Skin of body (tissue), 2 donors: ENCODE measurements around the gene COMP. TPM values are rescaled to one million over a fixed set of nuclear protein-coding genes. Genes with fewer than 3 reads are reported as not detected.
"Not testable (repeated sequence)": the region's sequence is repeated elsewhere in the genome, so short reads cannot be mapped to it uniquely, and the experiment has no call there.

Experiments
- DNase-seq: peaks from one replicate; lab custom pipeline; 2025; lab: John Stamatoyannopoulos, UW
- total RNA-seq: library from RNA; depleted of rRNA; stranded (reverse); fragments of >200 nt; gene quantifications from one replicate; pipeline ENCODE4 v1.2.3, GENCODE V29; 2014

The COMP gene
- total RNA-seq: 10.9 TPM

DNA sequence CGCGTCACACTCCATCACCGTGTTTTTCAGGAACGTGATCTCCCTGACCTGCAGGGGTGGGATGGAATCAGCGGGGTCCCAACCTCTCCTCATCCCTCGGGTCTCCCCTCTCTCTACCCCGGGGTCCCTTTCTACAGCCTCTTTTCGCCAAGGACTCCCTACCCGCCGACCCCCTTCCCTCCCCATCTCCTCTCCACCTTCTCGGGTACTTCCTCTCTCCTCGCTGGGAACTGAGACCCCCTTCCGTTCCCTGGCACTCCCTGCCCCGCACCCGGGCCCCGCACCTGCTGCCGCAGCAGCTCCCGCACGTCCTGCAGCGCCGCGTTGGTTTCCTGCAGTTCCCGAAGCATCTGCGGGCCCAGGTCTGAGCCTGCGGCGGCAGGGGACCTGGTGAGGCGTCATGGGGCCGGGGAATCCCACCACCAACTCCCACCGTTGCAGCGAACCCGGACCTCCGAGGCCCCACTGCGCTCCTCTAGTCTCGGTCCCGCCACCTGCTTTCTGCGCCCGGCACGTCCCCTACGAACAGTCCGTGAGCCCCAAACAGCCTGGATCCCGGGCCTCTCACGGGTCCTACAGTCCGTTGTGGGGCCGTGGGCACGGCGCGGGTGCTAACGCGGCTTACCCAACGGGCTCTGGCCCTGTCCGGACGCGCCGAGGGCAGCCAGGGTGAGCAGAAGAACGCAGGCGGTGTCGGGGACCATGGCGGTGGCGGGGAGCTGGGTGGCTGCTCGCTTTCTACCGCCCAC, at the start of gene COMP:
COMP (minus strand) TSS at position 740 of the 749 bp plus-strand sequence; CDS start at position 704, 36 bp downstream.
- no peak for DNase-seq

DNA sequence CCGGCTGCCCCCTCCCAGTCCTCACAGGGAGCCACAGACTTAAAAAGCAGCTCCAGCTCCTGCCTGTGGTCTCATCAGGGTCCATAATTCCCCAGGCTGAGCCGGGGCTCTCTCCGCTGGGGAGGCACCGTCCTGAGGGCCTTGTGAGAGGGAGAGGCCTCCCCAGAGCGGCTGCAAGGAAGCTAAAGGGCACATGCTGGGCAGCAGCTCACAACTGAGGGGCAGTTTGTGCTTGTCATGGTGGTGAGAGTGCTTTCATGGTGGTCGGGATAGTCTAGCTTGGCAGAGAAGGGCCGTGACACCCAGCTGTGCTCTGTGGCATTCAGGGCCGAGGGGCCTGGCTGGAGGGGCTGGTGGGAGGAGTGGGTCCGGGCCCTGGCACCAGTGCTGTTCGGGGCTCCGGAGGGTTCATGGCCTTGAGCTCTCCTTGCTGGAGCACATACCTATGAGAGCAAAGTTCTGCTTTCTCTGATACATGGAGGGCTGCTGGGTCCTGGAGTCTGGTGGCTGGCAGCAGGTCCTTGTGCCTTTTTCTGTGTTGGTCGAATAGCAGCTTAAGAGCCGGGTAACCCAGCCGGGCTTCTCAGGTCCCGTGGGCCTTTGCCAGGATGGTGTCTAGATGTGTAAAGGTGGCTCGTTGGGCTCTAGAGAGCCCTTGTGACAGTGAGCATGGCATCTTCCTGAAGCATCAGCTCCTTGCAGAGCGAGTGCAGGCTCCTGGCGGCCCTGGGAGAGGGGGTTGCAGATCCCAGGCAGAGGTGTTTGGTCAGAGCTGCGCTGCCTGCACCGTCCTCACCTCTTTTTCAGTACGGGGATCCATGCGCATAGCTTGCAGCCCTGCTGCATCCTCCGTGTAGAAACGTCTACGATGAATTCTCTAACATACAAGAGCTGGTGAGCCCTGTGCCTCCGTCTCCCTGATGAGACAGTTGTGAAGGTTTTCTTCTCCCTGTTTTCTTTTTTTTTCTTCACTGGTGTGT, 49.5 kb upstream of the COMP start:
- DNase-seq: no peak

DNA sequence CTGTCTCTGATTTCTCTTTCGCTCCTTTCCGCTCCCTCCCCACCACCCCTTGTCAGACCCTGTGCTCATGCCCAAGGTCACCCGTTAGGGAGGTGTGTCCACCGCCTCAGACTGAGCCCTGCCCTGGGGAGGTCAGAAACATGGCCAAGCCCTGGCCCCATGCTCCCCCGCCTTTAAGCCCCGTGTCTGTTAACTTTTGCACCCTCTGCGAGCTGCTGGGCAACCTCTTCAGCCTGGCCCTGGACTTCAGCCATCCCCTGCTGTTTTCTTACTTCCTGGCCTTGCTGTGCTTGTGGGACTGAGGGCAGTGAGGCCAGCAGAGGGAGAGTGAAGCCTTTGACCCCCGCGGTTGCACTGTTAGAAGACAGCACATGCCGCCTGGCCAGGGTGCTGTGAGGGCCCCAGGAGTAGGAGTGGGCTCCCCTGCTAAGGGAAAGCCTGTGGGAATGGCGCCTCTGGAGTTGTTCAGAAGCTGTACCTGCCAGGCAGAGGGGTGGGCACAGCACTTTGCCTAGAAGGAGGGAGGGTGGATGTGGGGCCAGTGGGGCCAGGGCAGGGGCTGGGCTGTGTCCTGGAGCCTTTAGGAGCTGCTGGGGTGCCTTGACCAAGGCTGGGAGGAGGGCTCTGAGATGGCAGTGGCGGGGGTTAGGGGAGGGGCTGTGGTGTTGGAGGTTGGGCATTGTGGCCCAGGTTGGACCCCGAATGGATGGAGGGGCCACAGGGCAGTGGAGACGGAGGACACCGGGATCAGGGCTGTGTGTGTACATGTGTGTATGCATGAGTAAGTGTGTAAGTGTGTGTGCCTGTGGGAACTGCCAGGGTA, 48.6 kb upstream of the COMP start:
- no peak for DNase-seq

DNA sequence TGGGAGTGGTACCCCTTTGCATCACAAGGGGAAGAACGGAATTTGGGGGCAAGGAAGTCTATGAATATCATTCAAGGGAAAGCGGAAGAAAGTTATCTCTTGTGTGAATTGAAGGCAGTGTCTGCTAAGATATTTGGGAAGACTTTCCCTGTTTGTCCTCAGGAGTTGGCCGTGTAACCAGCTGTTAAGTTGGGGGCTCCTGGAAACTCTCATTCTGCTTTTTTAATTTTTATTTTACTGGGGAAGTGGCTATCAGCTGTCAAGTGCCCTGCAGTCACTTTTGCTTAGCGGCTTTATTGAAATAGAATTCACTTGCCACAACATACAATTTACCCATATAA, 43.5 kb upstream of the COMP start:
- no peak for DNase-seq

DNA sequence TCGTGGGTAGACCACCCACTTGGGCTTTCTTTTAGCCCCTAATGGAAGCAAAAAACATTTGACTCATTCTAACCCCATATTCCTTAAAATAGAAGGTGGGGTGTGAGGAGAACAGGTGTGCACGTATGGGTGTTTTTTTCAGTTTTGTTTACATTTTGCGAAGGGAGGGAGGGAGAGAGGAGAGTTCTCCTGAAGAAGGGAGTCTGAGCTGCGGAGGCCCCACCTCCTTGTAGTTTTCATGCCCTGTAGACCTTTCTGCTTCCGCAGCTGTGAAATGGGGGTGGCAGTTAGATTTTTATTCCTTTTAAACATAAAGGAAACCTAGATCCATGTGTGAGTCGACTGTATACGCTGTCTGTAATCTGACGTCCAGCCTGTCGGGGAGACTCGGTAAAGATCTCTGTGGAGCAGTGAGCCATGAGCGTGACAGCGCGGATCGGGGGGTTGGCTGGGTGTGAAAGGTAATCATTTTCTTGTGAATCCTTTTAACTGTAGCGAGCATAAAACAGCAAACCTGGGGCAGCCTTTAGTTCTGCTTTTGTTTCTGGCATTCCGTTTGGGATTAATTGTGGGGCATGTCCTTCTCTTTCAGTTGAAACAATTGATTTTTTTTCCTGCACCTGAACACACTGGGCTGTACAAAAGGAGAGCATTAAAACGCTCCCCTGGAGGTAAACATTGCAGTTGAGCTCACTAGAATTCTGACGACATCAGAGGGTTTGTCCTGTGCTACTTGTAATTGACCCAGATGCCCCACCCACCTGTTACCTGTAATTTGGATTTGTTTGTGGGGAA, 42.9 kb upstream of the COMP start:
- no peak for DNase-seq

DNA sequence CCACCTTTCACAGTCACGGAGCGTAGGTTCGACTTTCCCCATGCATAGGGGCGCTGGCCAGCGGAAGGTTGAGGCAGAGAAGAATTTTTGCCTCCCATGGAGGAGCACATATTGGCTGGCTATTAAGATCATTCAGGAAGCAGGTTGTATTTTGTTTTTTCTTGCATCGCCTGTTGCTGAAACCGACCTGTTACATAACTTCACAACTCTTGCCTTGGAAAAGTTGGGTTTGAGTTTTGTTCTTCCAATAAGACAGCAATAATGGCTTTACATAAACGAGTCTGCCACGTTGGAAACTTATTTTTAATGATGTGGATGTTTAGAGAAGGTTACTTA, 42.0 kb upstream of the COMP start:
- no peak for DNase-seq

DNA sequence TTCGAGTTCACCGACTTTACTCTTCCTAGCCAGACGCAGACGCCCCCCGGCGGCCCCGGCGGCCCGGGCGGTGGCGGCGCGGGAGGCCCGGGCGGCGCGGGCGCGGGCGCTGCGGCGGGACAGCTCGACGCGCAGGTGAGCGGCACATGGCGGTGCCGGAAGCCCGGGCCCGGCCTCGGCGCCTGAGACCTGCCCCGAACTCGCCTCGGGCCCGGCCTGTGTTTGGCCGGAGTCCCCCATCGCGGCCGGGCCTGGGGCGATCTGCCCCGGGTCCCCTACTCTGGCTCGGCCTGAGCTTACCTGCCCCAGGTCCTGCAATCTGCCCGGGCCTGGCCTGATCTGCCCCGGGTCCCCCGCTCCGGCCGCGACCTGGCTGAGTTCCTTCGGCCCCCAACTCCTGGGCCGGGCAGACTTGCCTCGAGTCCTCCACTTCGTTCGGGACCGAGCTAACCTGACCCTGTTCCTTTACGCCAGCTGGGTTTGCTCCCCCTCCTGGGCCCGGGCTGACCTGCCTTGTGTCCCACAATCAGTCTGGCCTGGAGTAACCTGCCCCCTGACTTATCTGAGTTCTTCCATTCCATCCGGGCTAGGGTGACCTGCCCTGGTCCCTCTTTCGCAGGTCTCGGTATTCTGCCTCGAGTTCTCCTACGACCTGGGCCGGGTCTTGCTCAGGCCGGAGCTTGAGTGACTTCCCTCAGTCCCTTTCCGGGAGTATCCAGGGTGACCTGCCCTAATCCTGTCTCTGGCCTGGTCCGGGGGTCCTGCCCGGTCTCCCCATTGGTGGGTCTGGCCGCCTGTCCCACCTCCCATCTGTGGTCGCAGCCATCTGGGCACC, 41.4 kb upstream of the COMP start:
- no peak for DNase-seq

DNA sequence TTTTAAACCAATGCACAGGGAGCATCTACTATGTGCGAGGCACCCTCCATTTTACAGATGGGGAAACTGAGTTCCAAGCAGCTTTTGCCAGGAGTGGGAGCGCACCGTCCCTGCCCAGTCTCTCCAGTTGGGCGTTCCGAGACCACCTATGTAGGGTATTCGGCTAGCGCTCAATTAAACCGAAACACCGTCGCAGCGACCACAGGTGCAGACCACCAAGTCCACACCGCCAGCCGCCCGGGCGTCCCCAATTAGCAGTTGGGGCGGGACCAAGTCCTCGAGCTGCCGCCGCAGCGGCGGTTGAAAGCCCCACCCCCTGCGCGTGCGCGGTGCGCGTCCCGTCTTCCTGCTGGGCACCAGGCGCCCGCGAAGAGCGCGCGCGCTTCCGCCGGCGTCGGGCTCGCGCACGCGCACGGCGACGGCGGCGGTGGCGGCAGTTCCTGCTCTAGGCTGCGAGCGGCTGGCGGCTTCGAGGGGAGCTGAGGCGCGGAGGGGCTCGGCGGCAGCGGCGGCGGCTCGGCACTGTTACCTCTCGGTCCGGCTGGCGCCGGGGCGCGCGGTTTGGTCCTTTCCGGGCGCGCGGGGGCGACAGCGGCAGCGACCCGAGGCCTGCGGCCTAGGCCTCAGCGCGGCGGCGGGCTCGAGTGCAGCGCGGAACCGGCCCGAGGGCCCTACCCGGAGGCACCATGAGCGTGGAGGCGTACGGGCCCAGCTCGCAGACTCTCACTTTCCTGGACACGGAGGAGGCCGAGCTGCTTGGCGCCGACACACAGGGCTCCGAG, 40.6 kb upstream of the COMP start, which contains the start of gene UPF1:
UPF1 (plus strand) TSS at position 436 of the 782 bp plus-strand sequence; CDS start at position 687, 251 bp downstream.
- peak; percentile 83 for DNase-seq

DNA sequence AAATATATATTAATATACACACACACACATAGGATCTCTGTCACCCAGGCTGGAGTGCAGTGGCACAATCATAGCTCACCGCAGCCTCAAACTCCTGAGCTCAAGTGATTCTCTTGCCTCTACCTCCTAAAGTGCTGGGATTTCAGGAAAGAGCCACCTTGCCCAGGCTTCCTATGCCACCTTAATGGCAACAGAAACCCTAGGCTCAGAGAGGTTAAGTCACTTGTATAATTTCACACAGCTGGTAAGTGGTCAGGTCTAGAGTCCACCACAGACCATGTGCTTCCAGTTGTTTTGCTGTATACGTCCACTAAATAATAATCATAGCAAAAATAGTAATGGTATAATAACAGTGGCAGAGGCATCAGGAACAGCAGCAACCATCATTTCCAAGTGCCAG, 39.4 kb upstream of the COMP start:
- DNase-seq: no peak

DNA sequence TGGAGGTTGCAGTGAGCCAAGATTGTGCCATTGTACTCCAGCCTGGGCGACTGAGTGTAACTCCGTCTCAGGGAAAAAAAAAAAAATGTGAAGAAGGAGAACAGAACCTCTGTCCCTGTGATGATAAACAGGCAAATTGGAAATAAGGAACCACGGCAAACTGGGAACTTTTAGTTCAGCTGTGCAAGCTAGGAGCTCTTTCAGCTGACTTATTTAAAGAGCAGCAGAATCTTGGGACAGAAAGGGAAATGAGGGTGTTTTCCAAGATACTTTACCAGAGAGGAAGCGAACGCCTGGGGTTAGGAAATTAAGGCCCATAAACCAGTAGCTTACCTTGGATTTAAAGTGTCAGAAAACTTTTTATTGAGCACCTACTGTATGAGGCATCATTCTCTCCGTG, 37.7 kb upstream of the COMP start:
- no peak for DNase-seq

DNA sequence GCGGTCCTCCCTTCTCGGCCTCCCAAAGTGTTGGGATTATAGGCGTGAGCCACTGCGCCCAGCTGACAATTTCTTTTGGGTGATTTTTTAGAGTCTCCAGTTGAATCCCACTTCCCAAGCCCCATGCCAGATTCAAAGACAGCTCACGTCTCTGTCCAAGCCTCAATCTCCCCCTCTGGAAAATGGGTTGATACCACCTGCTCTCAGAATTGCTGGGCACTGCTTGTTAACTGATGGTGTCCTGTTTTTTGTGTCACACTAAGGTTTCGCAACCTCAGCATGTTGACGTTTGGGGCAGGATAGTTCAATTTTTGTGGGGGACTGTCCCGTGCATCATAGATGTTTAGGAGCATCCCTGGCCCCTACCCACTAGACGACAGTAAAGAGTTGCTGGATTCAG, 26.5 kb upstream of the COMP start:
- DNase-seq: no peak

DNA sequence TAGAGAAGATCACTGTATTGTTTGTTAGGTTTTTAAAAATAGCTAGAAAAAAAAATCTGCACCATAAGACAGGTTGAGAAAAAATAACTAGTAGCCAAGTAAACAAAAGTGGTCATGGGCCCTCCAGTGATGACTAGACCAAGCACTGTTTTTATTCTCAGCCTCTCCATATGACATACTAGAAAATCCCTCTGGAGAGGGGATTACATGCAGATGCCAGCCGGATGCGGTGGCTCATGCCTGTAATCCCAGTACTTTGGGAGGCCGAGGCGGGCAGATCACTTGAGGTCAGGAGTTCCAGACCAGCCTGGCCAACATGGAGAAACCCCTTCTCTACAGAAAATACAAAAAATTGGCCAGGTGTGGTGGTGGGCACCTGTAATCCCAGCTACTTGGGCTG, 25.5 kb upstream of the COMP start:
- not testable (repeated sequence) for DNase-seq

DNA sequence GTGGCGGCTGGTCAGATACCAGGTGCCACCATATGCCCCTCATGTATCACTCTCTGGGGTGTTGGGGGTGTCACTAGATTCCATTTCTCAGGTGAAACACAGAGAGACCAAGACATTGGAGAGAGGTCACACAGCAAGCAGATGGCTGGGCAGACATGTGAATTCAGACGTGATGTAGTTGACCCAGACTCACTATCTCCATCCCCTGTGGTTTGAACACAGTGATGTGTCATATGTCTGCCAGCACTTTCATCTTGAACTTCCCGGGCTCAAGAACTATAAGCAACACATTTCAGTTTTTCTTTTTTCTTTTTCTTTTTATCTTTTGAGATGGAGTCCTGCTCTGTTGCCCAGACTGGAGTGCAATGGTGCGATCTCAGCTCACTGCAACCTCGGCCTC, 24.6 kb upstream of the COMP start:
- no peak for DNase-seq

DNA sequence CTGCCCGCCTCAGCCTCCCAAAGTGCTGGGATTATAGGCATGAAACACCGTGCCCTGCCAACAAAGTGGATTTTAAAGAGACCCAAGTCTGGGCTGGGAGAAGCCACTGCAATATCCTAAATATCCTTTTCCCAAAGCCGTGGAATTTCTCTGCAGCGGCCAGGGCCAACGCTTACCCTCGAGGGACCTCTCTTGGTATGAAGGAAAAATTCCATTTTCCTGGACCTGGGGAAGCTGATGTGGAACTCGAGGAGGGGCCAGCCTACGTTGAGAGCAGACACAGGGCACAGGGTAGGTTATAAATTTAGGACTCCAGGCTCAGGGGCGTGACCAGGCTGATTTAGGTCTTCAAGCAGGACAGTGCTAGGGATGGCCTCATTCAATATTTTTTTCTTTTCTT, 23.0 kb upstream of the COMP start:
- DNase-seq: peak; percentile 8

DNA sequence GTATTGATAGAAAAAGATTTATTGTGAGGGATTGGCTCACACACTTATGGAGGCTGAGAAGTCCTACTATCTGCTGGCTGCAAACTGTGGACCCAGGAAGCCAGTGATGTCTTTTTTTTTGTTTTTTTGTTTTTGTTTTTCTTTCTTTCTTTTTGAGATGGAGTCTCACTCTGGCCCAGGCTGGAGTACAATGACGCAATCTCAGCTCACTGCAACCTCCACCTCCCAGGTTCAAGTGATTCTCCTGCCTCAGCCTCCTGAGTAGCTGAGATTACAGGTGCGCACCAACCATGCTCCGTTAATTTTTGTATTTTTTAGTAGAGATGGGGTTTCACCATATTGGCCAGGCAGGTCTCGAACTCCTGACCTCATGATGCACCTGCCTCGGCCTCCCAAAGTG, 20.5 kb upstream of the COMP start:
- DNase-seq: not testable (repeated sequence)

DNA sequence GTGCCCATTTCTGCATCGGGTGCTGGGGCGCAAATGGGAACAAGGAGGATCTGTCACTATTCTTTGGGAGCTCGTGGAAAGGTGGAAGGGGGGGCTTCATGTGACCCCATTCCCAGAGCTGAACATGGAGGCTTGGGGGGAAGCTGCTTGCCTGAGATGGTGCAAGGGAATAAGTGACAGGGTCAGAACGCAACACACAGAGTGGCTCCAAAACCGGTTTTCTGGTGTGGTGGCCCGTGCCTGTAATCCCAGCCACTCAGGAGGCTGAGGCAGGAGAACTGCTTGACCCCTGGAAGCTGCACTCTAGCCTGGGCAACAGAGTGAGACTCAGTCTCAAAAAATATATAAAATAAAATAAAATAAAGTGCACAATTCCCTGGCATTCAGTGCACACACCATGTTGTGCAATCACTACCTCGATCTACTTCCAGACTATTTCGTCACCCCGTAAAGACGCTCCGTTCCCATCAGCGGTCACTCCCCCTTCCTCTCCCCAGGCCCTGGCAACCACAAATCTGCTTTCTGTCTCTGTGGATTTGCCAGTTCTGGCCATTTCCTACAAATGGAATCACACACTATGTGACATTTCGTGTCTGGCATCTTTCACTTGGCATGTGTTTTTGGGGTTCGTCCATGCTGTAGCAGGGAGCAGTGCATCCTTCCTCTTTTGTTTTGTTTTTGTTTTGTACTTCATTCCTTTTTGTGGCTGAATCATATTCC, 18.2 kb upstream of the COMP start:
- peak; percentile 44 for DNase-seq

DNA sequence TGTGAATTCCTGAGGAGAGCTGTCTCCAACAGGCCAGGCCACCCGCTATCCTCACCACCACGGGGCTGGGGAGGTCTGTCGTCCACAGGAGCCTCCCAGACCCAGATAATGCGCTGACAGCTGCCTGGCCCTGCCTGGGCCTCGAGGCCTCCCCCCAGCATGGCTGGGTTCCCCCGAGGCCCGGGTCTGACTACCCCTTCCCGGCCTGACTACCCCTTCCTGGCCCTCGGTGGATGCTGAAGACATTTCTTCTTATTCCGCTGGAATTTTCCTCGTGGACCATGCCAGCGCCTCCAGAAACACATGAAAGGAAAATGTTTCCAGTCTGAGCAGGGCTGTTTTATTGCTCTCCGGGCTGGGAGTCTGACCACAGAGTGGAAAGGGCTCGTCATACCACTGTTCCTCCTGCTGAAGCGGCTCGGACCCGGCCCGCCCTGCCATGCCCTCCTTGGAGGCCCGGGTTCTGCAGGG, 16.8 kb upstream of the COMP start:
- peak; percentile 15 for DNase-seq

DNA sequence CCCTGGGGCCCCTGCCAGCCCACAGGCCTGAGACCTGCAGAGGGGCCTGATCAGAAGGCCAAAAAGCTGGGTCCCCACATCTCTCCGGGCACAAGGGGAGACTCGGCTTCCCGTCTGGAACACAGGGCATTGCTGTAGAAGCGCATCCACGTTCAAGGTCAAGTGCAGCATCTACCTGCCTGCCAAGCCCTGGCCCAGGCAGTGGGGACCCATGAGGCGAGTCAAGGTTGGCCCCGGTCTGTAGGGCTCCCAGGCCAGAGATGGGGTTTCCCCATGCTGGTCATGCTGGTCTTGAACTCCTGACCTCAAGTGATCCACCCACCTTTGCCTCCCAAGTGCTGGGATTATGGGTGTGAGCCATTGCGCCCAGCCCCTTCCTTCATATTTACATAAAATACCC, 13.5 kb upstream of the COMP start:
- DNase-seq: no peak
